Right atrium auricular region (tissue), 2 donors: ENCODE measurements around the gene ACO1. TPM values are rescaled to one million over a fixed set of nuclear protein-coding genes. Genes with fewer than 3 reads are reported as not detected.

ENCODE experiments used
- DNase-seq: peaks from one replicate; pipeline ENCODE4 v3.0.0-alpha.2; 2019; ENCODE audit warnings: low spot score
- H3K27ac ChIP-seq, 2 donors: fragments of 200-600 bp; sonication (generic); 1 replicate in 1 of 2; 2 replicates in 1 of 2; pipeline ENCODE4 v1.5.1; 2016 to 2019
- H3K27me3 ChIP-seq, 2 donors: fragments of 200-600 bp; sonication (generic); one replicate each; pipeline versions ENCODE4 v1.5.1 to v1.6.0; 2017 to 2019
- H3K36me3 ChIP-seq: fragments of 200-600 bp; sonication (generic); one replicate; pipeline ENCODE4 v1.5.1; 2016
- H3K4me1 ChIP-seq, 2 donors: fragments of 200-600 bp; sonication (generic); one replicate each; pipeline versions ENCODE4 v1.5.1 to v1.6.0; 2017 to 2019
- H3K4me3 ChIP-seq, 2 donors: fragments of 200-600 bp; sonication (generic); 1 replicate in 1 of 2; 2 replicates in 1 of 2; pipeline ENCODE4 v1.5.1; 2017 to 2019; ENCODE audit warnings: mild to moderate bottlenecking in 1 of 2, moderate library complexity in 1 of 2
- H3K9me3 ChIP-seq, 2 donors: fragments of 200-600 bp; sonication (generic); one replicate each; pipeline ENCODE4 v1.5.1; 2019
- CTCF ChIP-seq, 2 donors: fragments of 200-600 bp; sonication (generic); IDR thresholded peaks; one replicate each; pipeline ENCODE4 v1.5.1; 2019; ENCODE audit warnings: antibody characterized with exemption in 2 of 2
- total RNA-seq, 2 donors: library from RNA; depleted of rRNA; stranded (reverse); fragments of >200 nt; gene quantifications; one replicate each; pipeline ENCODE4 v1.1.0, GENCODE V29; 2016

ACO1 gene
- total RNA-seq, 2 donors from 2014 or later, result 37.2 to 43.8 TPM

- Histone ChIP-seq H3K36me3 (peaks cover 42% of the 10 kb centered on the region), H3K4me1 (no peaks in the 10 kb centered on the region), H3K27ac (no peak overlapping the region), H3K4me3 (no peak overlapping the region), H3K27me3 (no peaks in the 10 kb centered on the region), H3K9me3 (peaks cover 0 to 7% of the 10 kb centered on the region in 2 donors)
- DNase-seq, result no peak
- no peak for TF ChIP-seq CTCF (IDR thresholded peaks at IDR 0.05)
Measured at GRCh38 chr9:32404402-32404801, 20.0 kb downstream of the ACO1 start.

GRCh38 chr9:32404856-32405255, 20.4 kb downstream of the ACO1 start:
- no peak for DNase-seq
- peaks cover 46% of the 10 kb centered on the region for H3K36me3 ChIP-seq
- peaks cover 0 to 7% of the 10 kb centered on the region in 2 donors for H3K9me3 ChIP-seq
- no peaks in the 10 kb centered on the region for H3K4me1 ChIP-seq
- no peak overlapping the region for H3K4me3 ChIP-seq
- H3K27me3 ChIP-seq, result no peaks in the 10 kb centered on the region
- H3K27ac ChIP-seq, result no peak overlapping the region
- TF ChIP-seq CTCF (IDR thresholded peaks at IDR 0.05), result no peak

DNA sequence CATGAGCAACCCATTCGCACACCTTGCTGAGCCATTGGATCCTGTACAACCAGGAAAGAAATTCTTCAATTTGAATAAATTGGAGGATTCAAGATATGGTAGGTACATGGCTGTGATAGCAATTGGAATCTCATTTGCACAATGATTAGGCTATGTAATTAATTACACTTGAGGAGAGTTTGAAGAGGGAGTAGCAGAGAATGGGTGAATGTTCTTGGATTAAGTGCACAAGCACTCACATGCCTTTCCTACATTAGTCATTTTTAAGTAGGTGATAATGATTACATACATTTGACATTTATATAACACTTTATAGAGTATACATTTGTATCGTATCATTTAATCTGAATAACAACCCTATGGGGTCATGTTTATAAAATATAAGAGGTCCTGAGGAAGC, 21.1 kb downstream of the ACO1 start:
- H3K36me3 ChIP-seq, result peaks cover 53% of the 10 kb centered on the region
- no peak overlapping the region for H3K4me3 ChIP-seq
- H3K27ac ChIP-seq, result no peak overlapping the region
- no peaks in the 10 kb centered on the region for H3K4me1 ChIP-seq
- H3K27me3 ChIP-seq, result no peaks in the 10 kb centered on the region
- DNase-seq, result no peak
- no peak for TF ChIP-seq CTCF (IDR thresholded peaks at IDR 0.05)
- H3K9me3 ChIP-seq, result peaks cover 0 to 7% of the 10 kb centered on the region in 2 donors

DNA sequence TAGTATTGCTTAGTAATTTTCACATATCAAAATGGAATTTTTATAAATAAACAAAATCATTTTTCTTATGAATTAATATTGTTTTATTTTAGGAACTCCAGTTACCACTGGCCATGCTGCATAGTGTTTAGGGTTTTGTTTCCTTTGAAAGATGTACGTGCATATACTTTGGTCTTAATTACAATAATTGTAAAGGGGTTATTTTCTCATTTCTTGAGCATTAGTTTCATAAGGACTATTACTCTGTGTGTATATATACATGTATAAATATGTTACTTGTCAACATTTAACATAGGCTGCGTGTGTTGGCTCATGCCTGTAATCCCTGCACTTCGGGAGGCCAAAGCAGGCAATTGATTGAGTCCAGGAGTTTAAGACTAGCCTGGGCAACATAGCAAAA, 21.6 kb downstream of the ACO1 start:
- peaks cover 58% of the 10 kb centered on the region for H3K36me3 ChIP-seq

DNA sequence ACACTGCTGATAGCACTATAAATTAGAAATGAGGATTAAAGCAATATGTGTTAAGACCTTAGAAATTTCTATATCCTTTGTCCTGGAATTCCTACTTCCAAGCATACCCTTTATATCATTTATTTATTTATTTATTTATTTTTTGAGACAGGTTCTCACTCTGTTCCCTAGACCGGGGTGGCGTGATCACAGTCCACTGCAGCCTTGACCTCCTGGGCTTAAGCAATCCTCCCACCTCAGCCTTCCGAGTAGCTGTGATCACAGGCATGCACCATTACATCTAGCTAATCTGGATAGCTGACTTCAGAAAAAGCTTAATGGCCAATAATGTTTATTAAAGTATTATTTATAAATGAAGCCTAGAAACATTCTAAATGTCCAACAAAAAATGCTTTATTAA, 27.3 kb downstream of the ACO1 start:
- H3K27ac ChIP-seq, result no peak overlapping the region
- no peak for DNase-seq
- no peak for TF ChIP-seq CTCF (IDR thresholded peaks at IDR 0.05)
- no peak overlapping the region for H3K4me3 ChIP-seq
- H3K27me3 ChIP-seq, result no peaks in the 10 kb centered on the region
- peaks cover 61% of the 10 kb centered on the region for H3K36me3 ChIP-seq
- H3K9me3 ChIP-seq, result no peaks in the 10 kb centered on the region
- H3K4me1 ChIP-seq, result no peaks in the 10 kb centered on the region

More for the DNA sequence above, 21.6 kb downstream of the ACO1 start:
- Histone ChIP-seq H3K9me3 (peaks cover 0 to 7% of the 10 kb centered on the region in 2 donors), H3K4me3 (no peak overlapping the region), H3K27me3 (no peaks in the 10 kb centered on the region), H3K27ac (no peak overlapping the region), H3K4me1 (no peaks in the 10 kb centered on the region)
- TF ChIP-seq CTCF (IDR thresholded peaks at IDR 0.05), result no peak
- no peak for DNase-seq

DNA sequence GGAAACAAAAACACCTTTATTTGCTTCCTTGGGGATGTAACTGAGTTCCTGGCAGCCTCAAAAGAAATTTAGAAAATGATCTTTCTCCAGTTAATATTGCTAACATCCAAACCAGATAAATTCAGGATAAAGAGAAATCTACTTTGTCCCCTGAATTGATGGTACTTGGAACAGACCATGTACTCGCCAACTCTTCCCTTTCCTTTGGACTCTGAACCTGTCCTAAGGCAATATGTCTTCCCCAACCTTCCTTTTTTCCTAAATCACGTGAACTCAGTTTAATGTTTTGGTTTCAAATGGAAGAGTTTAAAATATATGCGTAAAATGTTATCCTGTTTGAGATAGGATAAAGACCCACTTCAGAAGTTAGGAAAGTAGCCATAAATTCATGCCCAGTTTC, 28.0 kb downstream of the ACO1 start:
- Histone ChIP-seq H3K27ac (no peak overlapping the region), H3K36me3 (peaks cover 55% of the 10 kb centered on the region), H3K4me1 (no peaks in the 10 kb centered on the region), H3K4me3 (no peak overlapping the region), H3K27me3 (no peaks in the 10 kb centered on the region), H3K9me3 (no peaks in the 10 kb centered on the region)
- no peak for TF ChIP-seq CTCF (IDR thresholded peaks at IDR 0.05)
- no peak for DNase-seq
